B cell (primary cell): ENCODE measurements around the gene TREM1. TPM values are rescaled to one million over a fixed set of nuclear protein-coding genes. Genes with fewer than 3 reads are reported as not detected.

ENCODE experiments used
- ATAC-seq: fragments of 200-7000 bp; cut with Tn5 transposase; one replicate; pipeline ENCODE4 v1.10.0; 2021; ENCODE audit warnings: low read depth, mild to moderate bottlenecking, moderate number of reproducible peaks, moderate library complexity
- CTCF ChIA-PET: fragments of 350-600 bp; sonication (Branson Sonifier 250); formaldehyde crosslinking; loops from one replicate; lab custom pipeline; 2021; ENCODE audit warnings: antibody characterized with exemption, inconsistent platforms; lab: Charles Lee
- POLR2A ChIA-PET: fragments of 350-600 bp; sonication (Branson Sonifier 250); formaldehyde crosslinking; loops from one replicate; lab custom pipeline; 2021; ENCODE audit warnings: antibody characterized with exemption; lab: Charles Lee
- DNase-seq: peaks from one replicate; pipeline ENCODE4 v3.0.0; 2013
- H2AFZ ChIP-seq: 2 replicates; pipeline ENCODE4 v1.6.1; 2012; ENCODE audit warnings: mild to moderate bottlenecking, low read depth, low read length; ENCODE audit not compliant: insufficient read depth, poor library complexity, severe bottlenecking
- H3K27ac ChIP-seq, 2 donors: 1 replicate in 1 of 2; 2 replicates in 1 of 2; pipeline ENCODE4 v1.5.1; 2012 to 2013; ENCODE audit warnings: low read length in 2 of 2, mild to moderate bottlenecking in 2 of 2, moderate library complexity in 1 of 2
- H3K27me3 ChIP-seq, 4 experiments: fragments of 200-600 bp in 1 of 4; sonication (generic) in 1 of 4; replicated peaks in 1 of 4; 1 replicate in 2 of 4; 2 replicates in 2 of 4; pipeline versions ENCODE4 v1.6.1 to v1.7.0; 2013 to 2016; ENCODE audit warnings: low read length in 3 of 4, mild to moderate bottlenecking in 2 of 4, mixed read lengths in 1 of 4, moderate library complexity in 1 of 4; ENCODE audit not compliant: insufficient read depth in 4 of 4, control insufficient read depth in 3 of 4; ENCODE audit errors: control extremely low read depth in 1 of 4
- H3K36me3 ChIP-seq, 2 experiments: replicated peaks in 1 of 2; 1 replicate in 1 of 2; 2 replicates in 1 of 2; pipeline versions ENCODE4 v1.6.1 to v1.7.1; 2013; ENCODE audit warnings: low read length in 1 of 2; ENCODE audit not compliant: insufficient read depth in 2 of 2, control insufficient read depth in 1 of 2; ENCODE audit errors: control extremely low read depth in 1 of 2, extremely low read depth in 1 of 2
- H3K4me1 ChIP-seq, 2 donors: fragments of 200-600 bp in 1 of 2; sonication (generic) in 1 of 2; 1 replicate in 1 of 2; 2 replicates in 1 of 2; pipeline versions ENCODE4 v1.5.1 to v1.6.1; 2013 to 2017; ENCODE audit warnings: low read length in 2 of 2; ENCODE audit not compliant: control insufficient read depth in 2 of 2, insufficient read depth in 2 of 2
- H3K4me2 ChIP-seq: replicated peaks from 2 replicates; pipeline ENCODE3; 2012; ENCODE audit warnings: mild to moderate bottlenecking, low read depth, low read length; ENCODE audit not compliant: poor library complexity, severe bottlenecking
- H3K4me3 ChIP-seq, 5 experiments: fragments of 200-600 bp in 1 of 5; sonication (generic) in 1 of 5; 1 replicate in 3 of 5; 2 replicates in 2 of 5; pipeline versions ENCODE4 v1.5.1 to v1.7.0; 2011 to 2016; ENCODE audit warnings: low read length in 4 of 5, mild to moderate bottlenecking in 4 of 5, low read depth in 2 of 5, control low read depth in 1 of 5, moderate library complexity in 1 of 5; ENCODE audit not compliant: insufficient read depth in 1 of 5; ENCODE audit errors: control extremely low read depth in 1 of 5, extremely low read depth in 1 of 5
- H3K79me2 ChIP-seq: fragments of 200-600 bp; sonication (generic); one replicate; pipeline ENCODE4 v1.6.0; 2016; ENCODE audit warnings: low read length; ENCODE audit not compliant: control insufficient read depth, insufficient read depth
- H3K9ac ChIP-seq: fragments of 200-600 bp; sonication (generic); 2 replicates; pipeline ENCODE4 v1.6.1; 2017; ENCODE audit warnings: mild to moderate bottlenecking, low read length, moderate library complexity
- H3K9me3 ChIP-seq, 3 donors: one replicate each; pipeline versions ENCODE4 v1.6.1 to v1.7.1; 2013; ENCODE audit warnings: low read length in 2 of 3; ENCODE audit not compliant: control insufficient read depth in 2 of 3, insufficient read depth in 1 of 3; ENCODE audit errors: control extremely low read depth in 1 of 3
- H4K20me1 ChIP-seq: 2 replicates; pipeline ENCODE4 v1.6.0; 2012; ENCODE audit warnings: mild to moderate bottlenecking, low read length; ENCODE audit not compliant: insufficient read depth, control insufficient read depth, poor library complexity, severe bottlenecking
- H3K27ac Mint-ChIP-seq: one replicate; pipeline ENCODE4 v1.8.0; 2021; ENCODE audit warnings: mixed read lengths
- H3K27me3 Mint-ChIP-seq: one replicate; pipeline ENCODE4 v1.8.0; 2021; ENCODE audit warnings: mixed read lengths
- H3K4me1 Mint-ChIP-seq: one replicate; pipeline ENCODE4 v1.8.0; 2021; ENCODE audit warnings: mixed read lengths
- H3K4me3 Mint-ChIP-seq: one replicate; pipeline ENCODE4 v1.8.0; 2021; ENCODE audit warnings: mixed read lengths
- H3K9me3 Mint-ChIP-seq: one replicate; pipeline ENCODE4 v1.8.0; 2022; ENCODE audit warnings: mixed read lengths; ENCODE audit not compliant: insufficient read depth
- EZH2 ChIP-seq: IDR thresholded peaks from 2 replicates; pipeline ENCODE4 v1.6.1; 2012; ENCODE audit warnings: borderline replicate concordance, low read depth, mild to moderate bottlenecking, moderate library complexity, low read length; ENCODE audit not compliant: insufficient read depth, poor library complexity, severe bottlenecking
- WGBS: methylation state at CpG from one replicate; pipeline ENCODE4 v1.1.5; 2013; ENCODE audit warnings: missing lambda C conversion rate; ENCODE audit not compliant: insufficient coverage; 5-methylcytosine and 5-hydroxymethylcytosine counted together
- intact Hi-C: fragments of 100-400 bp; cut with micrococcal nuclease; formaldehyde crosslinking; loops from one replicate; pipeline ENCODE4 v1.10.0; 2022
- polyA plus RNA-seq: library from polyadenylated mRNA; depleted of rRNA; stranded (reverse); fragments of >200 nt; gene quantifications from 2 replicates; pipeline ENCODE4 v1.2.3, GENCODE V29; 2012
- total RNA-seq, 2 donors: library from RNA; stranded (reverse); fragments of 120-200 nt in 1 of 2; gene quantifications; 1 replicate in 1 of 2; 2 replicates in 1 of 2; pipeline versions ENCODE4 v1.2.3 to v1.2.4, GENCODE V29; 2013 to 2022
- TF ChIP-seq, protein P1 (sequence below): fragments of 200-600 bp; IDR thresholded peaks from one replicate; pipeline ENCODE4 v1.8.0; 2022; ENCODE audit warnings: antibody characterized with exemption, mild to moderate bottlenecking

Gene TREM1
- total and polyA plus RNA-seq, 2 donors (not counting 1 experiment from before 2014, with no cell fraction given): 1.9 TPM; not detected in 1

- intact Hi-C loops: loop anchor here (1.0 to 5.0 kb wide), 4 partner anchors 12 to 364 kb away; no protein-coding TSS in a partner anchor
- ChIA-PET POLR2A (interaction anchor here (1.1 kb wide), 1 partner anchor 12 kb away, joined by 7 read pairs; no protein-coding TSS in a partner anchor), CTCF (interaction anchor here (0.6 to 5.9 kb wide), 12 partner anchors 11 to 310 kb away, joined by 3 to 134 read pairs (median 4); partner anchors contain the start of genes NCR2, NFYA and OARD1)
- Histone ChIP-seq H2AFZ (peak overlapping the region; percentile 90), H3K4me3 (peak overlapping the region in 3 of 5 experiments; percentile 46 to 54 (median 50)), H3K4me2 (peak overlapping the region; percentile 75), H3K27me3 (no peaks in the 10 kb centered on the region), H3K9ac (peak overlapping the region; percentile 30), H4K20me1 (no peaks in the 10 kb centered on the region), H3K4me1 (peaks cover 53 to 55% of the 10 kb centered on the region in 2 donors), H3K79me2 (no peaks in the 10 kb centered on the region), H3K27ac (peak overlapping the region in 1 of 2 donors; percentile 55), H3K9me3 (no peaks in the 10 kb centered on the region), H3K36me3 (no peaks in the 10 kb centered on the region)
- ATAC-seq (no peak), DNase-seq (no peak)
- Mint-ChIP-seq H3K9me3 (no peaks in the 10 kb centered on the region), H3K27ac (peak overlapping the region; percentile 3), H3K4me1 (peaks cover 41% of the 10 kb centered on the region), H3K27me3 (no peaks in the 10 kb centered on the region), H3K4me3 (peak overlapping the region; percentile 88)
- TF ChIP-seq EZH2: no peak
- TF ChIP-seq, protein P1, sequence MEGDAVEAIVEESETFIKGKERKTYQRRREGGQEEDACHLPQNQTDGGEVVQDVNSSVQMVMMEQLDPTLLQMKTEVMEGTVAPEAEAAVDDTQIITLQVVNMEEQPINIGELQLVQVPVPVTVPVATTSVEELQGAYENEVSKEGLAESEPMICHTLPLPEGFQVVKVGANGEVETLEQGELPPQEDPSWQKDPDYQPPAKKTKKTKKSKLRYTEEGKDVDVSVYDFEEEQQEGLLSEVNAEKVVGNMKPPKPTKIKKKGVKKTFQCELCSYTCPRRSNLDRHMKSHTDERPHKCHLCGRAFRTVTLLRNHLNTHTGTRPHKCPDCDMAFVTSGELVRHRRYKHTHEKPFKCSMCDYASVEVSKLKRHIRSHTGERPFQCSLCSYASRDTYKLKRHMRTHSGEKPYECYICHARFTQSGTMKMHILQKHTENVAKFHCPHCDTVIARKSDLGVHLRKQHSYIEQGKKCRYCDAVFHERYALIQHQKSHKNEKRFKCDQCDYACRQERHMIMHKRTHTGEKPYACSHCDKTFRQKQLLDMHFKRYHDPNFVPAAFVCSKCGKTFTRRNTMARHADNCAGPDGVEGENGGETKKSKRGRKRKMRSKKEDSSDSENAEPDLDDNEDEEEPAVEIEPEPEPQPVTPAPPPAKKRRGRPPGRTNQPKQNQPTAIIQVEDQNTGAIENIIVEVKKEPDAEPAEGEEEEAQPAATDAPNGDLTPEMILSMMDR: no peak
- WGBS: 73% methylated on average over 8 of the region's 9 CpGs
Observed at GRCh38 chr6:41318261-41318653, 31.8 kb upstream of the TREM1 start.

DNA sequence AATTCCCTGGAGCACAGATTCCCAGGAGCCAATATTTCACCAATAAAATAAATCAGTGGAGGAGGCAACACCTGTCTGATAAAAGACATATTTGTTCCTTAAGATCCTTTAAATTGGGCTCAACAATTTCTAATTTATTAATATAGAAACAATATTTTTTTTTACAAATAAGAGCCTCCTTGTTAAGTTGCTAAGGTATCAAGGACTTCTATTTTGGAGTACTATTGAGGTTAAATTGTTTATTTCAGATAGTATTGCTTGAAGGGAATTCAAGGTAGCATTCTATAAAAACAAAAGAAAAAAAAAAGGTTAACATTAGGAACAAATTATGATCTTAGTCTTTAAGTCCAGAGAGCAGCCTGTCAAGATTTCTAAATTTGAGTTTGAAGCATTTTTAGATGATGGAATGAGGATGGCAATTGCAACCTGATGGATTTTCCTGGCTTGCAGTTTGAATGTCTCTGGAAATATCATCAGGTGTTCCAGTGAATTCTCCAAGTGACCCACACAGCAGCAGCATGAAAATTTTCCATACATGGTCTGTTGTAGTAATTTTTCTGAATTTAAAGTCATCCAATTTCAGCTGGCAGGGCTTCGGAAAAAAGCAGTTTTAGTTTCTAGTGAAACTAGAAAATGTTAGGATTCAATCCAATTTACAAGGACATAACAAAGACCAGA is 29.6 kb upstream of the TREM1 start:
- Histone ChIP-seq H3K27ac (peak overlapping the region; percentile 79 to 90), H3K4me2 (peak overlapping the region; percentile 47), H2AFZ (no peak overlapping the region), H3K79me2 (no peaks in the 10 kb centered on the region), H3K9ac (no peak overlapping the region), H4K20me1 (no peaks in the 10 kb centered on the region), H3K4me1 (peaks cover 57 to 60% of the 10 kb centered on the region in 2 donors), H3K4me3 (no peak overlapping the region), H3K27me3 (no peaks in the 10 kb centered on the region), H3K9me3 (no peaks in the 10 kb centered on the region), H3K36me3 (no peaks in the 10 kb centered on the region)
- ATAC-seq: no peak
- TF ChIP-seq EZH2: no peak
- TF ChIP-seq, protein P1: no peak
- H3K27ac Mint-ChIP-seq: peak overlapping the region; percentile 28
- H3K4me3 Mint-ChIP-seq: no peak overlapping the region
- H3K9me3 Mint-ChIP-seq: no peaks in the 10 kb centered on the region
- WGBS: no CpG with 5 or more reads among the region's 1 CpG
- no peaks in the 10 kb centered on the region for H3K27me3 Mint-ChIP-seq
- intact Hi-C loops: loop anchor here (5.0 kb wide), 2 partner anchors 134 to 366 kb away; no protein-coding TSS in a partner anchor
- no peak for DNase-seq
- ChIA-PET POLR2A (no interaction called here), CTCF (interaction anchor here (0.7 to 5.9 kb wide), 5 partner anchors 9 to 44 kb away, joined by 3 to 134 read pairs (median 8); no protein-coding TSS in a partner anchor)
- peaks cover 50% of the 10 kb centered on the region for H3K4me1 Mint-ChIP-seq
